Osteocyte (in vitro differentiated cells): ENCODE data around the gene IFTAP. TPM values are rescaled to one million over a fixed set of nuclear protein-coding genes. Genes with fewer than 3 reads are reported as not detected.

Source experiments
- DNase-seq: peaks from one replicate; pipeline ENCODE4 v3.0.0; 2021; ENCODE audit warnings: mixed read lengths; ENCODE audit not compliant: unreplicated experiment; ENCODE audit errors: extremely low spot score
- H3K27ac Mint-ChIP-seq: one replicate; pipeline ENCODE4 v1.8.0; 2021; ENCODE audit warnings: mild to moderate bottlenecking, mixed read lengths; ENCODE audit not compliant: unreplicated experiment
- H3K27me3 Mint-ChIP-seq: one replicate; pipeline ENCODE4 v1.8.0; 2021; ENCODE audit warnings: mixed read lengths; ENCODE audit not compliant: unreplicated experiment
- H3K36me3 Mint-ChIP-seq: one replicate; pipeline ENCODE4 v1.8.0; 2021; ENCODE audit warnings: mixed read lengths; ENCODE audit not compliant: unreplicated experiment
- H3K4me1 Mint-ChIP-seq: one replicate; pipeline ENCODE4 v1.8.0; 2021; ENCODE audit warnings: mixed read lengths; ENCODE audit not compliant: unreplicated experiment
- H3K4me3 Mint-ChIP-seq: one replicate; pipeline ENCODE4 v1.8.0; 2021; ENCODE audit warnings: mild to moderate bottlenecking, moderate library complexity, mixed read lengths; ENCODE audit not compliant: unreplicated experiment
- H3K9me3 Mint-ChIP-seq: one replicate; pipeline ENCODE4 v1.8.0; 2021; ENCODE audit warnings: mixed read lengths; ENCODE audit not compliant: unreplicated experiment
- CTCF ChIP-seq: fragments of 200-600 bp; sonication (generic); IDR thresholded peaks from 2 replicates; pipeline ENCODE4 v1.5.0; 2021; ENCODE audit warnings: antibody characterized with exemption, mild to moderate bottlenecking, moderate library complexity
- total RNA-seq: library from RNA; stranded (reverse); gene quantifications from 2 replicates; pipeline ENCODE4 v1.2.1, GENCODE V29; 2021

Gene IFTAP
- total RNA-seq, 1 donor from 2014 or later: 22.5 TPM

- H3K27me3 Mint-ChIP-seq: peaks cover 29% of the 10 kb centered on the region
Observed at GRCh38 chr11:36574486-36574885, 19.8 kb upstream of the IFTAP start.

GRCh38 chr11:36577373-36577772, 16.9 kb upstream of the IFTAP start:
- H3K36me3 Mint-ChIP-seq: no peaks in the 10 kb centered on the region
- no peak for TF ChIP-seq CTCF
- H3K27me3 Mint-ChIP-seq: peaks cover 4% of the 10 kb centered on the region
- no peak overlapping the region for H3K4me3 Mint-ChIP-seq
- peaks cover 12% of the 10 kb centered on the region for H3K4me1 Mint-ChIP-seq
- H3K9me3 Mint-ChIP-seq: peaks cover 5% of the 10 kb centered on the region
- no peak for DNase-seq
- H3K27ac Mint-ChIP-seq: peak overlapping the region; percentile 61

More at GRCh38 chr11:36574486-36574885, 19.8 kb upstream of the IFTAP start:
- H3K9me3 Mint-ChIP-seq: no peaks in the 10 kb centered on the region
- H3K4me3 Mint-ChIP-seq: no peak overlapping the region
- H3K36me3 Mint-ChIP-seq: no peaks in the 10 kb centered on the region
- no peak for TF ChIP-seq CTCF
- no peak overlapping the region for H3K27ac Mint-ChIP-seq
- DNase-seq: no peak
- H3K4me1 Mint-ChIP-seq: peaks cover 12% of the 10 kb centered on the region

- Mint-ChIP-seq H3K9me3 (peaks cover 5% of the 10 kb centered on the region), H3K27ac (peak overlapping the region; percentile 61), H3K4me1 (peaks cover 12% of the 10 kb centered on the region), H3K4me3 (no peak overlapping the region), H3K27me3 (peaks cover 3% of the 10 kb centered on the region), H3K36me3 (no peaks in the 10 kb centered on the region)
- DNase-seq: no peak
- no peak for TF ChIP-seq CTCF
Observed at GRCh38 chr11:36577859-36578258, 16.4 kb upstream of the IFTAP start.

- no peak for TF ChIP-seq CTCF
- H3K4me1 Mint-ChIP-seq: peaks cover 12% of the 10 kb centered on the region
- no peak for DNase-seq
- peaks cover 5% of the 10 kb centered on the region for H3K27me3 Mint-ChIP-seq
- no peak overlapping the region for H3K4me3 Mint-ChIP-seq
- no peaks in the 10 kb centered on the region for H3K36me3 Mint-ChIP-seq
- H3K27ac Mint-ChIP-seq: no peak overlapping the region
- peaks cover 5% of the 10 kb centered on the region for H3K9me3 Mint-ChIP-seq
Observed at GRCh38 chr11:36578458-36578857, 15.8 kb upstream of the IFTAP start.

GRCh38 chr11:36581536-36581935, 12.8 kb upstream of the IFTAP start:
- peaks cover 12% of the 10 kb centered on the region for H3K4me1 Mint-ChIP-seq
- H3K4me3 Mint-ChIP-seq: no peak overlapping the region
- peaks cover 29% of the 10 kb centered on the region for H3K27me3 Mint-ChIP-seq
- H3K9me3 Mint-ChIP-seq: peaks cover 5% of the 10 kb centered on the region
- TF ChIP-seq CTCF: no peak
- H3K36me3 Mint-ChIP-seq: no peaks in the 10 kb centered on the region
- no peak overlapping the region for H3K27ac Mint-ChIP-seq
- DNase-seq: no peak
